PFSK-1 (cell line): Measurements from ENCODE around the gene ZNF407.

Source experiments
- FOXP2 ChIP-seq: optimal IDR thresholded peaks from 2 replicates; pipeline ENCODE3; 2011; ENCODE audit warnings: borderline replicate concordance, control low read depth, inconsistent platforms; ENCODE audit not compliant: insufficient read depth; ENCODE audit errors: extremely low read length, extremely low read depth
- POLR2AphosphoS5 ChIP-seq: IDR thresholded peaks from 2 replicates; pipeline ENCODE4 v1.6.1; 2012; ENCODE audit warnings: low read depth, mild to moderate bottlenecking, control low read depth, low read length, moderate library complexity
- REST ChIP-seq, 2 experiments: IDR thresholded peaks; 2 replicates each; pipeline versions ENCODE4 v1.6.1 to v1.8.0; 2011 to 2012; ENCODE audit warnings: low read depth in 2 of 2, low read length in 2 of 2, control low read depth in 1 of 2, inconsistent platforms in 1 of 2, mild to moderate bottlenecking in 1 of 2, moderate library complexity in 1 of 2; ENCODE audit not compliant: insufficient read depth in 1 of 2
- SIN3A ChIP-seq: IDR thresholded peaks from 2 replicates; pipeline ENCODE4 v1.6.1; 2012; ENCODE audit warnings: mild to moderate bottlenecking, low read length, moderate library complexity, borderline replicate concordance; ENCODE audit not compliant: insufficient read depth
- TAF1 ChIP-seq: IDR thresholded peaks from 2 replicates; pipeline ENCODE4 v1.6.1; 2012; ENCODE audit warnings: low read length, control low read depth, borderline replicate concordance; ENCODE audit not compliant: insufficient read depth

GRCh38 chr18:75063196-75063595, 465.5 kb downstream of the ZNF407 start:
- no peak for TF ChIP-seq SIN3A
- no peak for TF ChIP-seq REST (IDR thresholded peaks at IDR 0.05; ENCODE audit: insufficient read depth in 1 of 2, low read depth in 2 of 2, low read length in 2 of 2)
- TF ChIP-seq POLR2AphosphoS5: no peak
- no peak for TF ChIP-seq FOXP2
- no peak for TF ChIP-seq TAF1
